Transverse colon (tissue), 4 donors: ENCODE data around the gene SNIP1. TPM values are rescaled to one million over a fixed set of nuclear protein-coding genes. Genes with fewer than 3 reads are reported as not detected.
"Not testable (repeated sequence)": the region's sequence is repeated elsewhere in the genome, so short reads cannot be mapped to it uniquely, and the experiment has no call there.

Experiments used
- DNase-seq: peaks from one replicate; pipeline ENCODE4 v3.0.0-alpha.2; 2019
- H3K27ac ChIP-seq, 4 donors: fragments of 200-600 bp; sonication (generic); 2 replicates each; pipeline ENCODE4 v1.5.1; 2016 to 2018; ENCODE audit warnings: inconsistent platforms in 4 of 4
- H3K27me3 ChIP-seq: fragments of 200-600 bp; sonication (generic); 2 replicates; pipeline ENCODE4 v1.5.1; 2017; ENCODE audit warnings: inconsistent platforms
- H3K36me3 ChIP-seq, 4 donors: fragments of 200-600 bp; sonication (generic); 2 replicates each; pipeline ENCODE4 v1.5.1; 2017 to 2019; ENCODE audit warnings: inconsistent platforms in 4 of 4
- H3K4me1 ChIP-seq, 4 donors: fragments of 200-600 bp; sonication (generic); 2 replicates each; pipeline ENCODE4 v1.5.1; 2017 to 2020; ENCODE audit warnings: inconsistent platforms in 4 of 4
- H3K4me3 ChIP-seq, 4 donors: fragments of 200-600 bp; sonication (generic); 1 replicate in 1 of 4; 2 replicates in 3 of 4; pipeline versions ENCODE4 v1.5.1 to v1.6.1; 2017 to 2019; ENCODE audit warnings: inconsistent platforms in 4 of 4
- H3K9me3 ChIP-seq, 2 donors: fragments of 200-600 bp; sonication (generic); 2 replicates each; pipeline ENCODE4 v1.5.1; 2017 to 2019; ENCODE audit warnings: inconsistent platforms in 2 of 2
- CTCF ChIP-seq, 5 experiments: fragments of 200-600 bp in 3 of 5; fragments of 450-650 bp in 2 of 5; sonication (generic) in 3 of 5; IDR thresholded peaks; 1 replicate in 2 of 5; 2 replicates in 3 of 5; pipeline ENCODE4 v1.5.1; 2016 to 2017; ENCODE audit warnings: antibody characterized with exemption in 5 of 5, inconsistent platforms in 3 of 5, mild to moderate bottlenecking in 2 of 5, moderate library complexity in 1 of 5
- EP300 ChIP-seq: sonication (generic); formaldehyde crosslinking; IDR thresholded peaks from one replicate; pipeline ENCODE4 v1.6.1; 2017; ENCODE audit warnings: antibody characterized with exemption, low read depth
- POLR2A ChIP-seq: fragments of 450-650 bp; IDR thresholded peaks from one replicate; pipeline ENCODE4 v1.6.1; 2016; ENCODE audit warnings: antibody characterized with exemption, mild to moderate bottlenecking, moderate library complexity
- POLR2AphosphoS5 ChIP-seq, 3 donors: sonication (generic); formaldehyde crosslinking; IDR thresholded peaks; one replicate each; pipeline ENCODE4 v1.6.1; 2016; ENCODE audit warnings: antibody characterized with exemption in 3 of 3
- WGBS, 2 donors: methylation state at CpG; one replicate each; pipeline ENCODE4 v1.1.5; 2018; ENCODE audit warnings: low coverage in 1 of 2; 5-methylcytosine and 5-hydroxymethylcytosine counted together
- in situ Hi-C, 4 donors: fragments of 200-750 bp; cut with MboI; loops; one replicate each; pipeline versions ENCODE4 v1.15.0 to v1.15.1; 2017; ENCODE audit warnings: low sequenced_read_pairs in 3 of 4, low pct_ligation_motif_present in 1 of 4, low pct_unique_long_range_greater_than_20kb in 1 of 4
- intact Hi-C: fragments of 100-400 bp; cut with DNase I; formaldehyde crosslinking; loops from one replicate; pipeline ENCODE4 v1.15.1; 2023; ENCODE audit warnings: low total_unique reads
- total RNA-seq, 4 donors: library from RNA; depleted of rRNA; stranded (reverse); fragments of >200 nt; gene quantifications; one replicate each; pipeline ENCODE4 v1.1.0, GENCODE V29; 2016

Gene SNIP1
- total RNA-seq, 4 donors from 2014 or later, result 9.0 to 175 (median 18.6) TPM

GRCh38 chr1:37561133-37562132 lies 7.3 kb upstream of the SNIP1 start:
- no peak for DNase-seq
- peaks cover 4 to 10% (median 7%) of the 10 kb centered on the region in 4 donors for H3K4me1 ChIP-seq
- no peak overlapping the region for H3K4me3 ChIP-seq
- TF ChIP-seq POLR2AphosphoS5 (IDR thresholded peaks at IDR 0.05) (peak in 1 of 3 donors; percentile 12), CTCF (IDR thresholded peaks at IDR 0.05) (peak; percentile 37 to 52 (median 45)), POLR2A (no peak)
- H3K27me3 ChIP-seq, result no peaks in the 10 kb centered on the region
- intact Hi-C loops (loop anchor here (10.0 kb wide), 1 partner anchor 123 kb away; no protein-coding TSS in a partner anchor), in situ Hi-C loops (no loop called here)
- peaks cover 0 to 19% (median 3%) of the 10 kb centered on the region in 4 donors for H3K36me3 ChIP-seq
- WGBS, 2 donors, result 63 to 88% methylated on average over 5 to 21 of the region's 21 CpGs
- H3K27ac ChIP-seq, result no peak overlapping the region
- no peaks in the 10 kb centered on the region for H3K9me3 ChIP-seq

GRCh38 chr1:37560401-37561132 lies 6.5 kb upstream of the SNIP1 start:
- intact Hi-C loops, result loop anchor here (10.0 kb wide), 1 partner anchor 124 kb away; no protein-coding TSS in a partner anchor
- Histone ChIP-seq H3K27ac (no peak overlapping the region), H3K9me3 (no peaks in the 10 kb centered on the region), H3K4me3 (no peak overlapping the region), H3K4me1 (peaks cover 7 to 18% (median 11%) of the 10 kb centered on the region in 4 donors), H3K27me3 (no peaks in the 10 kb centered on the region), H3K36me3 (peaks cover 0 to 12% (median 0%) of the 10 kb centered on the region in 4 donors)
- in situ Hi-C loops, result no loop called here
- no peak for DNase-seq
- TF ChIP-seq POLR2A (no peak), EP300 (no peak), CTCF (IDR thresholded peaks at IDR 0.05) (no peak), POLR2AphosphoS5 (IDR thresholded peaks at IDR 0.05) (no peak)
- WGBS, 2 donors, result 55 to 78% methylated on average over 5 to 10 of the region's 10 CpGs

- H3K36me3 ChIP-seq, H3K27me3 ChIP-seq, H3K9me3 ChIP-seq, in situ Hi-C loops, DNase-seq, H3K27ac ChIP-seq, H3K4me3 ChIP-seq: not testable (repeated sequence)
- WGBS, 2 donors, result 78 to 91% methylated on average over 5 to 12 of the region's 12 CpGs
- intact Hi-C loops, result loop anchor here (10.0 kb wide), 1 partner anchor 125 kb away; no protein-coding TSS in a partner anchor
- H3K4me1 ChIP-seq, result peaks cover 7 to 18% (median 11%) of the 10 kb centered on the region in 4 donors
Measured at GRCh38 chr1:37559957-37560379, 5.9 kb upstream of the SNIP1 start.

GRCh38 chr1:37559080-37559479 lies 5.0 kb upstream of the SNIP1 start:
- no peak for TF ChIP-seq EP300
- no peak for TF ChIP-seq POLR2AphosphoS5 (IDR thresholded peaks at IDR 0.05)
- TF ChIP-seq CTCF (IDR thresholded peaks at IDR 0.05), result no peak
- no peak for TF ChIP-seq POLR2A
- Histone ChIP-seq H3K36me3 (no peaks in the 10 kb centered on the region), H3K9me3 (no peaks in the 10 kb centered on the region), H3K27ac (no peak overlapping the region), H3K4me1 (peaks cover 7 to 18% (median 11%) of the 10 kb centered on the region in 4 donors), H3K27me3 (no peaks in the 10 kb centered on the region), H3K4me3 (no peak overlapping the region)
- intact Hi-C loops, result no loop called here
- DNase-seq, result no peak
- in situ Hi-C loops, result no loop called here
- WGBS, 2 donors, result 86% methylated on average over 7 of the region's 7 CpGs; no CpG with 5 or more reads in 1 of the 2 donors
